ENCODE results near the gene LDHD.

The LDHD gene

DNA sequence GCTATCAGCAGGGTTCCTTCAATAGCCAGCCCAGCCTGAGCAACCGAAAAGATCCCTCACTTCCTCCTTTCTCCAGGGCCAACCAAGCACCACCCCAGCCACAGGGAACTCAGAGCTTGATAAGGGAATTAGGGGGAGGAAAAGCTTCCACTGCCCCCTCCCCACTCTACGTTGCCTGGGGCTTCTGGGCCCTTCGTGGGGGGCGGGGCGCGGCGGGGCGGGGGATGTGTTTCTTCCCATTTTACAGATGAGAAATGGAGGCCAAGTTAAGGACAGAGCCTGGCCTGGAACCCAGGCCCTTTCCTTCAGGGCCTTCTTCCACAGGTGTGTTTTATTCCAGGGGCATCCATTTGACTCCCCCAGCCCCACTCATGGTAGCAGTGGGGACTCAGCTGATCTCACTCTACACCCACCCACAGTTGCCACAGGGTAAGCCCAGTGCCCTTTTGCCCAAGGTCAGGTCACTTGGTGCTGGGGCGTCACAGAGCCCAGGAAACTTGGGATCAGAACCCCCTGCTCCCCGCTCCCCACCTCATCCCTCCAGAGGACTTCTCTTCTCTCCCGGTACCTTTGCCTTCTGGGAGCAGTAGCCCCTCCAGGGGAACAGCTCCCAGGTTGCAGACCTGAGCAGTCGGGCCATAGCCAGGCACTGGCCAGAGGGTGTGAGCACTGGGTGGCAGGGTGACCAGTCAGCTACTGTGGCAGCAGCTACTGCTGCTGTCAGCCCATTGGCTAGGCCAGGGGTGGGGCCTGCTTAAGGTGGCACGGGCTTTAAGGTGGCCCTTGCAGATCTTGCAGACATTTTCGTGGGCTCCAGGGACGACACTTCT lies at the start of gene LDHD:
Gene LDHD, minus strand, starts transcription at position 700 of the 830 bp plus-strand sequence. Its CDS starts 60 bp downstream, at position 640.
- peak; percentile 81 for DNase-seq

DNA sequence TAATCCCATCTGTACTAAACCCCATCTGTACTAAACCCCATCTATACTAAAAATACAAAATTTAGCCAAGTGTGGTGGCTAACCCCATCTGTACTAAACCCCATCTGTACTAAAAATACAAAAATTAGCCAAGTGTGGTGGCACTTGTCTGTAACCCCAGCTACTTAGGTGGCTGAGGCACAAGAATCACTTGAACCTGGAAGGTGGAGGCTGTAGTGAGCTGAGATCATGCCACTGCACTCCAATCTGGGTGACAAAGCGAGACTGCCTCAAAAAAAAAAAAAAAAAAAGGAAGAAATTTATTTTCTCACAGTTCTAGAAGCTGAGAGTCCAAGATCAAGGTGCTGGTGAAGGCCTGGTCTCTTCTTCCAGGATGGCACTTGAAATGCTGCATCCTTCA lies 43.8 kb upstream of the LDHD start:
- no peak for DNase-seq

GRCh38 chr16:75152635-75153034 lies 36.1 kb upstream of the LDHD start:
- DNase-seq, result no peak

DNA sequence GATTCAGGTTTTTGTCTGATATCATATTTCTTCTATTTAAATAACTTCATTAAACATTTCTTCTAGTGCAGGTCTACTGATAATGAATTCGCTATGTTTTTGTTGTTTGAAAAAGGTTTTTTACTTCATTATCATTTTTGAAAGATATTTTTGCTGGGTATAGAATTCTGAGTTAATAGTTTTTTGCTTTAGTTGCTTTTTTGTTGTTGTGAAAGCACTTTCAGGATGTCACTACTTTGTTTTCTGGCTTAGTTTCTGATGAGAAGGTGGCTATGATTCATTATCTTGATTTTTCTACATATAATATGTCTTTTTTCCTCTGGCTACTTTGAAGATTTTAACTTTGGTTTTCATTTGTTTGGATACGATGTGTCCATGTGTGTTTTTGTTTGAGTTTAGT lies 35.2 kb upstream of the LDHD start:
- no peak for DNase-seq

- DNase-seq, result peak; percentile 98
These were observed 32.0 kb upstream of the LDHD start, which contains the start of gene ZFP1 for GRCh38 chr16:75148311-75149195. Gene ZFP1, plus strand, starts transcription at chr16:75148524. Its CDS starts 4,428 bp downstream, at chr16:75152952.

- no peak for DNase-seq
These were observed 31.4 kb upstream of the LDHD start for GRCh38 chr16:75147968-75148310.

DNA sequence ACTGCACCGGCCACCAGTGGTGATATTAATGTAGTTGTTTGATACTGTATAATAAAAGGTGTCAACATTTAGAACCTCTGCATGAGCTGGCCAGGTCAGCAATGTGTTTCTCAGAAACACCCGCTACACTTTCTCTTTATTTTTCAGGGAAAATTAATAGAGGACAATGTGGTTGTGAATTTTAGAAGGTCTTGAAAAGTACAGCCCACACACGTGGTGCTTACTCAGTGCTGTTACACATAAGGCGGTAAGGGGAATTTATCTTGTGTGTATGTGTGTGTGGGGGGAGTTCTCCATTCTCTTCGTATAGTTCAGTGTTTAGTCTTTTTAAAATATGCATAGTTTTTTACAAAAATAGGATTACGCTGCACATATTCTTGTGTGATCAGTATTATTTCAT lies 27.4 kb upstream of the LDHD start:
- DNase-seq, result no peak

DNA sequence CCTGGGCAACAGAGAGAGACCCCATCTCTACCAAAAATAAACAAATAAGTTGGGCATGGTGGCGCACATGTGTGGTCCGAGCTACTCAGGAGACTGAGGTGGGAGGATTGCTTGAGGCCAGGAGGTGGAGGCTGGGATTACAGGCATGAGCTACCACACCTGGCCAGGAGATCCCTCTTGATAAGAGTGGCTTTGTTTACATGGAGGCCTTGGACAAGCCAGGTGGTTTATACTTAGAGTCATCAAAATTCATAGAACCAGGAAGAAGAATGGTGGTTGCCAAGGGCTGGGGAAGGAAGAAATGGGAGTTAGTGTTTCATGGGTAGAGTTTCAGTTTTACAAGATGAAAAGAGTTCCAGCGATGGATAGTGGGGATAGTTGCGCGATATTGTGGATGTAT lies 22.9 kb upstream of the LDHD start:
- DNase-seq, result no peak

DNA sequence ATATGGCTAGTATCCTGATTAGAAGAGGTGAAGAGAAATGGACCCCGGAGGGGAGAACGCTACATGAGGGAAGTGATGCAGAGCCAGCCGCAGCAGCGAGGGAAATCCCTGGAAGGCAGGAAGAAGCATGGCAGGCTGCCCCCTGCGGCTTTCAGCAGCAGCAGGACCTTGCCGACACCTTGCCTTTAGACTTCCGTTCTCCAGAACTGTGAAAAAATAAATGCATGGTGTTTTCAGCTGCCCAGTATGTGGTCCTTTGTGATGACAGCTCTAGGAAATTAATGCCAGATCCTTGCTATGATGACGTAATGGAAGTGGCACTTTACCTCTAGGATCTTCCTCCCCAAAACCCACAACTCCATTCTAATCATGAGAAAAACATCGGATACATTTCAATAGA lies 22.1 kb upstream of the LDHD start:
- DNase-seq, result no peak

DNA sequence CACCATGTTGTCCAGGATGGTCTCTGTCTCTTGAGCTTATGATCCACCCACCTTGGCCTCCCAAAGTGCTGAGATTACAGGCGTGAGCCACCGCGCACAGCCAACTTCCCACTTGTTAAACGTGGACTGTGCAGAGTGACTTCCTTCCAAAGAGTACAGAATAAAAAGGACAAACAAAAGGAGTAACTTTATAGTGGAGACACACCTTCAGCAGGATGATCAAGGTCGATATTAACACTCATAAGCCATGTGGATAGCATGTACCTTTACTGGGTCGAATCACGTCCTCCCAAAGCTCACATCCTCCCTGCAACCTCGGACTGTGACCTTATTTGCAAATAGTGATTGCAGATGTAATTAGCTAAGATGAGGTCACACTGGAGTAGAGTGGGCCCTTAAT lies 21.7 kb upstream of the LDHD start:
- no peak for DNase-seq

DNA sequence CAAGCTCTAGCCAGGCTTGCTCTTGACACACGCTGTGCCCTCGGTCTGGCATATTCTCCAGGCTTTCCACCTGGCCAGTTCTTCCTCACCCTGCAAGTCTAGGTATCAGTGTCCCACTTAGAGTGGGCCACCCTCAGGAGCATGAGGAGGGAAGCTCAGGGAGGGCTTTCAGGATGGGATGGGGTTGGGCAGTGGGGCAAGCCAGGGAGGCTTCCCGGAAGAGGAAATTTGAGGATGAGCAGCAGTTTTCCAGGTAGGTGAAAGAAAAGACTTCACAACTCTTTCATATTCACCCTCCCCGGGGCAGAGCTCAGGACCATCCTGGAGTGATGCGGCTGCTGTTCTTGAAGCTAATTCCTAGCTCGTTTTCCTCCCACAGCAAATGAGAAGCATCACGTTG lies 14.5 kb upstream of the LDHD start:
- DNase-seq, result no peak

DNA sequence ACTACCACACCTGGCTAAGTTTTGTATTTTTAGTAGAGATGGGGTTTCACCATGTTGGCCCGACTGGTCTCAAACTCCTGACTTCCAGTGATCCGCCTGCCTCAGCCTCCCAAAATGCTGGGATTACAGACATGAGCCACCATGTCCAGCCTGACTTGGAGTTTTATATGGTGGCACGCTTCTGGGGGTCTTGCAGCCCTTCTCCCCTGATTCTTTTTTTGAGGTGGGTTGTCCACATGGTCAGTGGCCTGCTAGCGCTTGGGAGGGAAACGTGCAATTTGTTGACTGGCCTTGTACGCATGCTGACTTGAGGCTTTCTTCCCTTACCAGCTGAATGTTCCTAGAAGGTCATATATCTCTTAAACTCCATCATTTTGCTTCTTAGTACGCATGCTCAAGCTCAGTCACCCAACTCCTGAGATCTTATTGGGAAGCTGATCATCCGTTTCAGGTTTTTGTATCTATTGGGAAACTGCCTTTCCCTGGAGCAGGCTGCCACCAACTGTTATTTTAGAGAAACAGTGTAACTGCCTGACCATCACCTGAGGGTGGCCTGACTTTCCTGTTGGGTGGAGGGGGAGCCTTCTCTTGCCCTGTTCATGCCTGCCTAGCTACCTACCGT lies 13.7 kb upstream of the LDHD start:
- no peak for DNase-seq

DNA sequence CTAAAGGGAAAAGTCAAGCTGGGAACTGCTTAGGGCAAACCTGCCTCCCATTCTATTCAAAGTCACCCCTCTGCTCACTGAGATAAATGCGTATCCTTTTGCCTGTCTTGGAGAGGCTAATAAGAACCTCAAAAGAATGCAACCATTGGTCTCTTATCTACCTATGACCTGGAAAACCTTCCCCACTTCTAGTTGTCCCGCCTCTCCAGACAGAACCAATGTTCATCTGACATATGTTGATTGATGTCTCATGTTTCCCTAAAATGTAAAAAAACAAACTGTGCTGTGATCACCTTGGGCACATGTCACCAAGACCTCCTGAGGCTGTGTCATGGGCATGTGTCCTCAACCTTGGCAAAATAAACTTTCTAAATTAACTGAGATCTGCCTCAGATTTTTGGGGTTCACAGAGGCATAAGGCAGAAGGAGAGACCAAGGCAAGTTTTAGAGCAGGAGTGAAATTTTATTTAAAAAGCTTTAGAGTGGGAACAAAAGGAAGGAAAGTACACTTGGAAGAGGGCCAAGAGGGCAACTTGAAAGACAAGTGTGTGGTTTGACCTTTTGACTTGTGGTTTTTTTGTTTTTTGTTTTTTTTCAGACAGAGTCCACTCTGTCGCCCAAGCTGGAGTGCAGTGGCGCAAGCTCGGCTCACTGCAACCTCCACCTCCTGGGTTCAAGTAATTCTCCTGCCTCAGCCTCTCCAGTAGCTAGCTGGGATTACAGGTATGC lies 13.0 kb upstream of the LDHD start:
- peak; percentile 39 for DNase-seq

- DNase-seq, result no peak
These were observed 11.3 kb upstream of the LDHD start for GRCh38 chr16:75127713-75128415.

DNA sequence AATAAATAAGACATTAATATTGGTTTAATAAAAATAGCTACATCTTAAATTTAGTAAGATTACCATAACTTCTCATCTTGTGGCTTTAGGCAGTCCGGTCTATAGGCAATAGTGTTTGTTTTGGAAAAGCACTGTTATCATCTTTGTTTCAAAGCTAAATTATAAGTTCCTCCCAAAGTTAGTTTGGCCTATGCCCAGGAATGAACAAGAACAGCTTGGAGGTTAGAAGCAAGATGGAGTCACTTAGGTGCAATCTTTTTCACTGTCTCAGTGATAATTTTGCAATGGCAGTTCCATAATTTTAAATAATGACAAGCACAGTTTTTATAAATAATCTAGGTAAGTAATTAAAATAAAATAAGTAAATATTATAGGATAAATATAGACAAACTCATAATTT lies 6.0 kb upstream of the LDHD start:
- no peak for DNase-seq

- DNase-seq, result no peak
These were observed 5.5 kb upstream of the LDHD start for GRCh38 chr16:75121949-75122568.

DNA sequence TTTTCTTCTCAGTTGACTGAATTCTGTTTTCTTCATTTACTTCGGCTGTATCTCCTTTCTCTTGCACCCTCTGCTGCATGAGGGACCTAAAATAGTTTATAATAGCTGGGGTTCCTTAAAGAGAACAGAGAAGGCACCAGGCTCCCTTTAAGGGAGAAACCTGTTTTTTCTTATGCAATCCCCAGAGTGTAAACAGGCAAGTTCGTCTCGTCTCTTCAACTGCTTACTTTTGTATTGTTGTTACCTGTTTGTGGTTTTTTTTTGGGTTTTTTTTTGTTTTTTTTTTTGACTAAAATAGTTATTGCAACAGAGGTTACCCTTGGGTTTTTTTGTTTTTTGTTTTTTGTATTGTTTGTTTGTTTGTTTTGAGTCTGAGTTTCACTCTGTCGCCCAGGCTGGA lies 3.7 kb upstream of the LDHD start:
- no peak for DNase-seq

- DNase-seq, result no peak
These were observed 2.5 kb upstream of the LDHD start for GRCh38 chr16:75118943-75119539.

DNA sequence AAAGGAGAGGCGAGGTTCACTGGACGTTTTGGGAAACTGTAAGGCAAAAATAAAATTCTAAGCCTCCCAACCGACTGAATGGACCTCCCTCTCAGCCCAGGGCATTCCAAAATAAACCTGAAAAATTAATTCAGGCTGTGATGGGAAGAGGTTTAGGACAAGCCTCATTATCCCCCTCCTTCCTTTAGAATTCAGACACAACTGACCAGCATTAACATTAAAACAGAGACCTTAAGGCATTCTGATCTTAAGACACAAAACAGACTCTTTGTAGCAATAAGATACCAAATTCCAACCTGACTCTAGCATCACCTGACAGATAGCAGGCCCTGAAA lies 298 bp upstream of the LDHD start:
- DNase-seq, result no peak

DNA sequence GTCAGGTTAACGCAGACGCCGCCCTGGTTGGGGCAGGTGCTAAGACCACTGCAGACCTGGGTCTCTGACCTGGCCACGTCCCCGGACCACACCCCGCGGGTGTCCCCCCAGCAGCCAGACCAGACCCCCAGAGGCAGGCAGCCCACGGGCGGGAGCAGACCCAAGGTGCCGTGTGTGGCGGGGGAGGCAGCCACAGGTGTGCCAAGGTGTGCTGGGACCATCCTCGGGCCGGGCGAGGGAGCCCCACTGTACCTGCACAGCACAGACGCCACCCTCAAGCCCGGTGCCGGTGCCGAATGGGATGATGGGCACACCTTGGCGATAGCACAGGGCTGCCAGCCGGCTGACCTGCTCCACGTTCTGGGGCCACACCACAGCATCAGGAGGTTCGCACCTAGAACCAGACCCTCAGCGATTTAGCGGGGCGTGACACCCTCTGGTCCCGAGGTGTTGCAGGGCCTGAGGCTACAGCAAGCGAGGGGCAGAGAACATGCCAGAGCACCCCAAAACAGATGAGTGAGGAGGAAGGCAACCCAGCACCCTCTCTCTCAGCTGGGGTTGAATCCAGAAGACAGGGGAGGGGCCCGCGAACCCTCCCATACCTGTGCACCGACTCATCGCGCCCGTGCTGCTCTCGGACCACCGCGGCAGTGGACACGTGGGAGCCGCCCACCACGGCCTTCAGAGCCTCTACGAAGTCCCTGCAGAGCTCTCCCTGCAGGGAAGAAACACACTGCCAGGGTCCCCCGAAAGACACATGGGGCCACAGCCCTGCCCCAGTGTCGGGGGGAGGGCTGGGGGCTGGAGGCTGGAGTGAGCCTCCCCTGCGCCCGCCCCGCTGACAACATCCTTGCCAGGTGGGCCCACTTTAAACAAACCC lies 1.4 kb downstream of the LDHD start:
- DNase-seq, result no peak
